Uterus (tissue), 4 donors: ENCODE data around the gene CCDC69. TPM values are rescaled to one million over a fixed set of nuclear protein-coding genes. Genes with fewer than 3 reads are reported as not detected.
A peak's percentile ranks its signal among the peaks of the same experiment; 100 is the strongest.

Experiments
- DNase-seq, 2 donors: peaks; one replicate each; pipeline ENCODE4 v3.0.0-alpha.2; 2019 to 2020
- H3K27ac ChIP-seq, 2 donors: fragments of 200-600 bp; sonication (generic); 1 replicate in 1 of 2; 2 replicates in 1 of 2; pipeline ENCODE4 v1.5.1; 2016 to 2018
- H3K27me3 ChIP-seq, 2 donors: fragments of 200-600 bp; sonication (generic); one replicate each; pipeline ENCODE4 v1.5.1; 2018 to 2019; ENCODE audit warnings: control low read depth in 1 of 2
- H3K36me3 ChIP-seq, 2 donors: fragments of 200-600 bp; sonication (generic); one replicate each; pipeline ENCODE4 v1.5.1; 2019; ENCODE audit warnings: control low read depth in 1 of 2
- H3K4me1 ChIP-seq, 2 donors: fragments of 200-600 bp; sonication (generic); one replicate each; pipeline ENCODE4 v1.5.1; 2018 to 2019; ENCODE audit warnings: control low read depth in 1 of 2
- H3K4me3 ChIP-seq, 2 donors: fragments of 200-600 bp; sonication (generic); 1 replicate in 1 of 2; 2 replicates in 1 of 2; pipeline ENCODE4 v1.5.1; 2018 to 2019; ENCODE audit warnings: mild to moderate bottlenecking in 1 of 2
- H3K9me3 ChIP-seq, 2 donors: fragments of 200-600 bp; sonication (generic); one replicate each; pipeline ENCODE4 v1.5.1; 2019; ENCODE audit warnings: control low read depth in 1 of 2
- POLR2A ChIP-seq, 2 donors: fragments of 450-650 bp; IDR thresholded peaks; one replicate each; pipeline ENCODE4 v1.6.1; 2016; ENCODE audit warnings: antibody characterized with exemption in 2 of 2, mild to moderate bottlenecking in 1 of 2, moderate library complexity in 1 of 2
- intact Hi-C: fragments of 100-400 bp; cut with DNase I; formaldehyde crosslinking; loops from one replicate; pipeline ENCODE4 v1.15.1; 2023; ENCODE audit warnings: low total_unique reads
- total RNA-seq, 4 donors: library from RNA; depleted of rRNA in 3 of 4; stranded (reverse); fragments of >200 nt in 3 of 4; gene quantifications; one replicate each; pipeline versions ENCODE4 v1.1.0 to v1.2.4, GENCODE V29; 2014 to 2023
- TF ChIP-seq, protein P1 (sequence below), 4 experiments: fragments of 200-600 bp in 2 of 4; fragments of 450-650 bp in 2 of 4; sonication (generic) in 2 of 4; IDR thresholded peaks; one replicate each; pipeline ENCODE4 v1.5.1; 2016 to 2019; ENCODE audit warnings: antibody characterized with exemption in 4 of 4, mild to moderate bottlenecking in 2 of 4, moderate library complexity in 1 of 4
- donor health status: DM: yes; HTN: yes; CAD: no.

CCDC69 gene
- total RNA-seq, 4 donors from 2014 or later = 19.5 to 76.2 (median 40.6) TPM

DNA sequence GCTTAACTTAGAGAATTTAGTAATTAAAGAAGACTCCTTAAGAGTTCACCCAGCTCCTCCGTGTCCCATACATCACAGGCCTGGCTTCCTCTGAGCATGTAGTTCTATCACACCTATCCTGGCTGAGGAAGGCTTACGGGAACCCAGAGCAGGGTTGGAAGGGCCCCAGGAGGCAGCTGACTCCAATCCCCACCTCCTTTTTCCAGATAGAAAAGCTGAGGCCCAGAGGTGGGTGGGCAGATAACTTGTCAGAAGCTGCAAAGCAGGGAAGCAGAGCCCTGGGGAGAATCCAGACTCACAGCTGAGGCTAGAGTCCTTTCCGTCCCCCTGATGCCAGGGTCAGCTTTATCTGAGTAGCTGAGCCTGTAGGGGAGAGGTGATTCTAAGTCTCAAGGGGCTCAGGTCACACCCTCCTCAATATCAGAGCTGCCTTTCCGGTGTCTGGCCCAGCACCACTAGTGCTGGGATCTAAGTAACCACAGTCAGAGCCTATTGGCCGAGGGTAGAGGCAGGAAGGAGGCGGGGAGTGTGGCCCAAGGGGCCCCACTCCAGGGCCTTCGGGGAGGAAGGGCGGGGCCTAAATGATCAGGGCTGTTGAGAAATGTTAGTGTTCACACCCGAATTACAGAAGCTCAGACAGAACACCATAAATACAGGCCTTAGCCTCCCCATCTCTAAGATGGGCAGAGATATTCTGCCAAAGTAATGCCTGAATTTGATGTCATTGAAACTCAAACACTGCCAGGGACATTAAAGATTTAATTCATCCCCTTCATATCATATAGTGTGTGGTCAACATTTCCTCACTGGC is 9.9 kb downstream of the CCDC69 start:
- Histone ChIP-seq H3K27ac (peak overlapping the region; percentile 63 to 68), H3K36me3 (no peaks in the 10 kb centered on the region), H3K27me3 (no peaks in the 10 kb centered on the region), H3K4me3 (no peak overlapping the region), H3K4me1 (no peaks in the 10 kb centered on the region), H3K9me3 (no peaks in the 10 kb centered on the region)
- DNase-seq = peak; percentile 55 to 67
- no peak for TF ChIP-seq POLR2A (IDR thresholded peaks at IDR 0.05)
- TF ChIP-seq, protein P1, sequence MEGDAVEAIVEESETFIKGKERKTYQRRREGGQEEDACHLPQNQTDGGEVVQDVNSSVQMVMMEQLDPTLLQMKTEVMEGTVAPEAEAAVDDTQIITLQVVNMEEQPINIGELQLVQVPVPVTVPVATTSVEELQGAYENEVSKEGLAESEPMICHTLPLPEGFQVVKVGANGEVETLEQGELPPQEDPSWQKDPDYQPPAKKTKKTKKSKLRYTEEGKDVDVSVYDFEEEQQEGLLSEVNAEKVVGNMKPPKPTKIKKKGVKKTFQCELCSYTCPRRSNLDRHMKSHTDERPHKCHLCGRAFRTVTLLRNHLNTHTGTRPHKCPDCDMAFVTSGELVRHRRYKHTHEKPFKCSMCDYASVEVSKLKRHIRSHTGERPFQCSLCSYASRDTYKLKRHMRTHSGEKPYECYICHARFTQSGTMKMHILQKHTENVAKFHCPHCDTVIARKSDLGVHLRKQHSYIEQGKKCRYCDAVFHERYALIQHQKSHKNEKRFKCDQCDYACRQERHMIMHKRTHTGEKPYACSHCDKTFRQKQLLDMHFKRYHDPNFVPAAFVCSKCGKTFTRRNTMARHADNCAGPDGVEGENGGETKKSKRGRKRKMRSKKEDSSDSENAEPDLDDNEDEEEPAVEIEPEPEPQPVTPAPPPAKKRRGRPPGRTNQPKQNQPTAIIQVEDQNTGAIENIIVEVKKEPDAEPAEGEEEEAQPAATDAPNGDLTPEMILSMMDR (IDR thresholded peaks at IDR 0.05) = no peak
- intact Hi-C loops = no loop called here

DNA sequence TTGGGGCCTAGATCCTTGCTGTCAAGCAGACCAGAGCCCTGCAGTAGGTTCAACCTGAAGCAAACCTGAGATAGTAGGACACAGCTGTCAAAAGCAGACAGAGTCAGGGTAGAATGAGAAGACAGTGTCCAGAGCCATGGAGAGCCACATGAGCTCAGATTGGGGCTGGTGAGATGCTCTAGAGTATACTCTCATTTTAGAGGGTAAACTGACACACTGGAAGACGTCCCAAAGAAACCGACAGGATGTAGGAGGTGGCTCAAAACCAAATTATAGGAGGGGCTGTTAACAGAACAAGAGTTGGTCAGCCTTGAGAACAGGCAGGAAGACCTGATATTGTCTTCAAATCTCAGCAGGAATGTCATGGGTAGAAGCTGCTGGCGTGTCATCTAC is 11.5 kb downstream of the CCDC69 start:
- Histone ChIP-seq H3K27me3 (no peaks in the 10 kb centered on the region), H3K9me3 (no peaks in the 10 kb centered on the region), H3K36me3 (no peaks in the 10 kb centered on the region), H3K27ac (peak overlapping the region in 1 of 2 donors; percentile 54), H3K4me1 (no peaks in the 10 kb centered on the region), H3K4me3 (no peak overlapping the region)
- no peak for DNase-seq
- no peak for TF ChIP-seq POLR2A (IDR thresholded peaks at IDR 0.05)
- intact Hi-C loops = no loop called here

DNA sequence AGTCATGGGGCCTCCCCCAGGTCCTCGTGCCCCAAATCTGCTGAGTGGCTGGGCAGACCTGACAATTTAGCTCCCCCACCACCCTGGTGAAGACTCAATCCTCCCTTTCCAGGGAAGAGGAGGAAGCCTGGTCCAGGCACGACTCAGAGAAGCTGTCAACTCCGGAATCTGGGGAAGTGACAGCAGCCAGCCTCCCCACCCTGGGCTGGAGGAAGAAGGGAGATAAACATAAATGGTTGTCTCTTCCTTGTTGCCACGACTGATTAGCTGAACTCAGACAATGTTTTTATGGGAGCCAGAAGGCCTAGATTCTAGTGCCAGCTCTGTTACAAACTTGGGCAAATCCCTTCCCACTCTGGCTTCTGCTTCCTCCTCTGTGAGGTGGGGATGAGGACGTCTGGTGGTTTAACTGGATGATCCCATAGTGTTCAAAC is 15.4 kb downstream of the CCDC69 start:
- H3K4me3 ChIP-seq = no peak overlapping the region
- peak in 1 of 2 donors; percentile 24 for DNase-seq
- no peaks in the 10 kb centered on the region for H3K36me3 ChIP-seq
- no peak for TF ChIP-seq POLR2A (IDR thresholded peaks at IDR 0.05)
- TF ChIP-seq, protein P1 (IDR thresholded peaks at IDR 0.05) = no peak
- H3K27me3 ChIP-seq = no peaks in the 10 kb centered on the region
- intact Hi-C loops = no loop called here
- no peaks in the 10 kb centered on the region for H3K9me3 ChIP-seq
- peak overlapping the region; percentile 42 to 61 for H3K27ac ChIP-seq
- no peaks in the 10 kb centered on the region for H3K4me1 ChIP-seq

DNA sequence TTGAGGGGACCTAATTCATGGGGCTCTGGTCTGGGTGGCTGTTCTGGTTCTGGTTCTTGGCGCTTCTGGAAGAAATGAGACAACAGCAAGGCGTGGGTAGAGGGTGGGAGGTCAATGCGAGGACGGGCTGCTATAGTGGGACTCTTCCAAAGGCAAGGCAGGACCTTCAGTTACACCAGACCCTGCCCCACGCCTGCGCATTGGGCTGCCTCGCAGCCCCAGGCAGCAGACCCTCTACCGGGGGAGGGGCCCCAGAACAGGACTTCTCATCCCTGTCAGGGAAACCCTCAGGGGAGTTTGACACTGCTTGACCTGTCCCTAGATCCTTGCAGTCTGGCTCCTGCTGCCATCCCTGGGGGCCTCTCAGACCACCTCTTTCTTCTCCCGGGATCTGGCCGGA is 18.5 kb downstream of the CCDC69 start:
- no peaks in the 10 kb centered on the region for H3K9me3 ChIP-seq
- no peak overlapping the region for H3K4me3 ChIP-seq
- no peak for TF ChIP-seq POLR2A (IDR thresholded peaks at IDR 0.05)
- DNase-seq = no peak
- no peaks in the 10 kb centered on the region for H3K36me3 ChIP-seq
- H3K27ac ChIP-seq = no peak overlapping the region
- H3K27me3 ChIP-seq = no peaks in the 10 kb centered on the region
- no peaks in the 10 kb centered on the region for H3K4me1 ChIP-seq
- intact Hi-C loops = no loop called here

DNA sequence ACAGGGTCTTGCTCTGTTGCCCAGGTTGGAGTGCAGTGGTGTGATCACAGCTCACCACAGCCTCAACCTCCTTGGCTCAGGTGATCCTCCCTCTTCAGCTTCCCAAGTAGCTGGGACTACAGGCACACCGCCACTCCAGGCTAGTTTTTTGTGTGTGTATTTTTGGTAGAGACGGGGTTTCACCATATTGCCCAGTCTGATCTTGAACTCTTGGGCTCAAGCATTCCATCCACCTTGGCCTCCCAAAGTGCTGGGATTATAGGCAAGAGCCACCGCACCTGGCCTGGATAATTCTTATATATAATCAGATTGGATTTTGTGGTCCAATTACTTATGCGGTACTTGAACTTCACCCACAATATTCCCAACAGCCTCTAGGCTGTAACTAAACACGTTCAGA is 19.8 kb downstream of the CCDC69 start:
- no peaks in the 10 kb centered on the region for H3K4me1 ChIP-seq
- no peak for TF ChIP-seq POLR2A (IDR thresholded peaks at IDR 0.05)
- TF ChIP-seq, protein P1 (IDR thresholded peaks at IDR 0.05) = no peak

DNA sequence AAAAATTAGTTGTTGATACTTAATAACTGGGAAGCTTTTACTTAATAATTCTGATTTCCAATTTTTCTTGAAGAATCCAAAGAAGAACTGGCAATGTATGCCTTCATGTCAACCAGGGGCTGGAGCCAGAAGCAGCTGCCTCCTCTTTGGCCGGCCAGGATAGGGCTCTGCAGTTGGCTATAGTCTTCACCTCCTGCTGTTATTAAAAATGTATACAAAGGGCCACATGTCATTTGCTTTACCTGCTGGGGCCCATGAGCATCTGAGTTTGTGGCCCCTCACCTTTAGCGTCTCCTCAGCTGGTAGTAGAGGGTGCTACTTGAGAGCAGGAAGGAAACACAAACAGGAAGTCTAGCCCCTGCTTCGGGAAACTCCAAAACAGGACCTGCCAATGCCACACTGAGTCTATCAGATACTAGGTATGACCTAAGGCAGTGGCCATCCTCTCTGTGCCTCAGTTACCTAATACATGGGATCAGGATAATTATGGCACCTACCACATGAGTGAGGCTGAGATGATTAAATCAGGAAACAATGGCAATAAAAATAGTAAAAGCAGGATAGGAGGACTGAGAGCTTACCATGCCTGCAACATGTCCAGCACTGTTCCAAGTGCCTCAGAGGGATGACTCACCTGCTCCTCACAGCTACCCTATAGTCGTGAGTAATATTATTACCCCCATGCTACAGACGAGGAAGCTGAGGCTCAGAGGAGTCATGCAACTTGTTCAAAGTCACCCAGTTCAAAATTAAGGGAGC is 21.3 kb downstream of the CCDC69 start:
- Histone ChIP-seq H3K27ac (no peak overlapping the region), H3K9me3 (no peaks in the 10 kb centered on the region), H3K4me3 (no peak overlapping the region), H3K36me3 (no peaks in the 10 kb centered on the region), H3K4me1 (no peaks in the 10 kb centered on the region), H3K27me3 (no peaks in the 10 kb centered on the region)
- no peak for TF ChIP-seq POLR2A (IDR thresholded peaks at IDR 0.05)
- TF ChIP-seq, protein P1 (IDR thresholded peaks at IDR 0.05) = no peak
- no peak for DNase-seq
- intact Hi-C loops = no loop called here

More for the DNA sequence above, 19.8 kb downstream of the CCDC69 start:
- intact Hi-C loops = no loop called here
- DNase-seq = no peak
- H3K27ac ChIP-seq = no peak overlapping the region
- H3K9me3 ChIP-seq = no peaks in the 10 kb centered on the region
- H3K27me3 ChIP-seq = no peaks in the 10 kb centered on the region
- no peaks in the 10 kb centered on the region for H3K36me3 ChIP-seq
- H3K4me3 ChIP-seq = no peak overlapping the region
